Psoas muscle (tissue), 8 donors: ENCODE measurements around the gene CSTPP1. TPM values are rescaled to one million over a fixed set of nuclear protein-coding genes. Genes with fewer than 3 reads are reported as not detected.

Source experiments
- ATAC-seq, 4 donors: fragments of 200-7000 bp; cut with Tn5 transposase; one replicate each; pipeline ENCODE4 v1.9.1; 2020; ENCODE audit warnings: moderate library complexity in 3 of 4, mild to moderate bottlenecking in 2 of 4
- DNase-seq, 2 donors: peaks; one replicate each; pipeline ENCODE4 v3.0.0-alpha.2; 2020
- H3K27ac ChIP-seq: fragments of 200-600 bp; one replicate; pipeline ENCODE4 v1.8.0; 2022
- H3K27me3 ChIP-seq, 3 donors: fragments of 200-600 bp in 1 of 3; one replicate each; pipeline versions ENCODE4 v1.6.1 to v1.8.0; 2013 to 2022; ENCODE audit warnings: low read length in 2 of 3, mild to moderate bottlenecking in 2 of 3, moderate library complexity in 1 of 3; ENCODE audit not compliant: insufficient read depth in 3 of 3
- H3K36me3 ChIP-seq, 2 donors: fragments of 200-600 bp in 1 of 2; one replicate each; pipeline versions ENCODE4 v1.6.1 to v1.8.0; 2013 to 2022; ENCODE audit warnings: low read depth in 1 of 2, mild to moderate bottlenecking in 1 of 2, moderate library complexity in 1 of 2; ENCODE audit not compliant: insufficient read depth in 1 of 2
- H3K4me1 ChIP-seq: fragments of 200-600 bp; one replicate; pipeline ENCODE4 v1.8.0; 2022
- H3K4me3 ChIP-seq: fragments of 200-600 bp; one replicate; pipeline ENCODE4 v1.8.0; 2022; ENCODE audit warnings: mild to moderate bottlenecking
- H3K9me3 ChIP-seq: fragments of 200-600 bp; one replicate; pipeline ENCODE4 v1.8.0; 2022
- WGBS, 3 donors: extraction: QIAGEN DNeasy Blood & Tissue Kit; methylation state at CpG; one replicate each; pipeline versions ENCODE4 v1.1.6 to v1.1.7; 2013; 5-methylcytosine and 5-hydroxymethylcytosine counted together
- intact Hi-C, 2 donors: fragments of 100-400 bp; cut with DNase I; formaldehyde crosslinking; loops; one replicate each; pipeline versions ENCODE4 v1.11.0 to v1.14.2; 2022
- polyA plus RNA-seq, 3 donors: library from polyadenylated mRNA; stranded (reverse); fragments of 200-250 nt; gene quantifications; one replicate each; pipeline ENCODE4 v1.2.3, GENCODE V29; 2013
- total RNA-seq, 4 donors: library from RNA; stranded (reverse); fragmentation: NEBNext Ultra II Directional in 2 of 4; extraction: Animal tissue kit (Norgen Biotek cat#: 25700) in 2 of 4; gene quantifications; one replicate each; pipeline versions ENCODE4 v1.2.1 to v1.2.4, GENCODE V29; 2021 to 2023
- TF ChIP-seq, protein P1 (sequence below): fragments of 200-600 bp; IDR thresholded peaks from one replicate; pipeline ENCODE4 v1.8.0; 2022; ENCODE audit warnings: antibody characterized with exemption
- donor health status: healthy with polysubstance abuse.
- donor health status: DM: no; HTN: no; CAD: no; lungs with moderate emphysema.
- donor health status: Bipolar disorder and iron deficiency.
- donor health status: healthy.
- donor health status: DM: yes; HTN: yes; CAD: no.
- donor health status: DM: no; HTN: no; CAD: no.
- donor health status: DM: no; HTN: no; CAD: no.
- donor health status: DM: yes; HTN: yes; CAD: no.

The CSTPP1 gene
- total and polyA plus RNA-seq, 7 donors: 5.1 to 10.0 (median 6.9) TPM

DNA sequence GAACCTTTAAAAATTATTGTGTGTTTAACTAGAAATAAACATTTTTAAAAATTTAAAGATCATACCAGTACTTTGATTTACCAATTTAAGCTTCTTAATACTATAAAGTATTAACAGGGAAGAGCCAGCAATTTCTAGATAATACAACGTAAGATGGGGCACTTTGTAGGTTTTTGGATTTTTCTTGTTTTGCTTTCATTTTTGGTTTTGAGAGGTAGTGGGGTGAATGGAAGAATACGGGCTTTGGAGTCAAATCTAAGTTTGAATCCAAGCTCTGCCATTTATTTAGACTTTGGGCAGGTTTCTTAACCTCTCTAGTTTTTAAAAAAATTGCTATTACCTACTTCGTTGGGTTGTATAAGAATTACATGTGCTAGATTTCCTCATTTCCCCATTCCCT is 44.9 kb downstream of the CSTPP1 start:
- Histone ChIP-seq H3K4me1 (no peaks in the 10 kb centered on the region), H3K4me3 (no peak overlapping the region), H3K36me3 (no peaks in the 10 kb centered on the region), H3K27ac (no peak overlapping the region), H3K9me3 (no peaks in the 10 kb centered on the region), H3K27me3 (no peaks in the 10 kb centered on the region)
- ATAC-seq (no peak), DNase-seq (no peak)
- 87 to 97% (median 96%) methylated on average over 3 of the region's 3 CpGs for WGBS, 3 donors
- TF ChIP-seq, protein P1, sequence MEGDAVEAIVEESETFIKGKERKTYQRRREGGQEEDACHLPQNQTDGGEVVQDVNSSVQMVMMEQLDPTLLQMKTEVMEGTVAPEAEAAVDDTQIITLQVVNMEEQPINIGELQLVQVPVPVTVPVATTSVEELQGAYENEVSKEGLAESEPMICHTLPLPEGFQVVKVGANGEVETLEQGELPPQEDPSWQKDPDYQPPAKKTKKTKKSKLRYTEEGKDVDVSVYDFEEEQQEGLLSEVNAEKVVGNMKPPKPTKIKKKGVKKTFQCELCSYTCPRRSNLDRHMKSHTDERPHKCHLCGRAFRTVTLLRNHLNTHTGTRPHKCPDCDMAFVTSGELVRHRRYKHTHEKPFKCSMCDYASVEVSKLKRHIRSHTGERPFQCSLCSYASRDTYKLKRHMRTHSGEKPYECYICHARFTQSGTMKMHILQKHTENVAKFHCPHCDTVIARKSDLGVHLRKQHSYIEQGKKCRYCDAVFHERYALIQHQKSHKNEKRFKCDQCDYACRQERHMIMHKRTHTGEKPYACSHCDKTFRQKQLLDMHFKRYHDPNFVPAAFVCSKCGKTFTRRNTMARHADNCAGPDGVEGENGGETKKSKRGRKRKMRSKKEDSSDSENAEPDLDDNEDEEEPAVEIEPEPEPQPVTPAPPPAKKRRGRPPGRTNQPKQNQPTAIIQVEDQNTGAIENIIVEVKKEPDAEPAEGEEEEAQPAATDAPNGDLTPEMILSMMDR: no peak
- intact Hi-C loops: no loop called here

DNA sequence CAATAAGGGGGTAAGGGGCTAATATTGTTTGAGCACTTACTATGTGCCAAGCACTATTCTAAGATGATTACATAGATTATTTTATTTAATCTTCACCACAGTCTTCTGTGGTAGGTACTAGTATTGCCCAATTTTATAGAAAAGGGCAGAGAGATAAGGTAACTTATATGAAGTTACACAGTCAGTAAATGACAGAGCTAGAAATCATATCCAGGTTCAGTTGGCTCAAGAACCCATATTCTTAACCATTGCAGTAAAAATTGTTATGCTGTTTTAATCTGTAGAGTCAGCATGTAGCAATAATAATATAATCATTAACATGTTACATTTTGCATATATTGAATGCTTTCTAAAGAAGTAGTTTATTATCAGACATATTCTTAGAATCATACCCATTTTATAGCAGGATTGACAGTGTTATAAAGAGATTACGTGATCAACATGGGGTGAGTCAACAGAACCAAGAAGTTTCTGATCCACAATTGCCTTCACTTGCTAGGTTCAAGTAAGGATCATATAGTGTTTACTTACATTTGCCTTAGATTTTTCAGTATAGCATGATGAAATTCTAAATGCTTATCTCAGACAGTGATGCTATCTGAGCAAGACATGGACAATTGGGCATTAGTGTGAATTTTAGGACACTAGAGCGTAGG is 46.4 kb downstream of the CSTPP1 start:
- Histone ChIP-seq H3K4me1 (no peaks in the 10 kb centered on the region), H3K9me3 (no peaks in the 10 kb centered on the region), H3K27me3 (no peaks in the 10 kb centered on the region), H3K4me3 (no peak overlapping the region), H3K36me3 (no peaks in the 10 kb centered on the region), H3K27ac (no peak overlapping the region)
- TF ChIP-seq, protein P1: no peak
- no peak for ATAC-seq
- intact Hi-C loops: no loop called here
- DNase-seq: no peak
- 95 to 99% (median 98%) methylated on average over 2 of the region's 2 CpGs for WGBS, 3 donors

DNA sequence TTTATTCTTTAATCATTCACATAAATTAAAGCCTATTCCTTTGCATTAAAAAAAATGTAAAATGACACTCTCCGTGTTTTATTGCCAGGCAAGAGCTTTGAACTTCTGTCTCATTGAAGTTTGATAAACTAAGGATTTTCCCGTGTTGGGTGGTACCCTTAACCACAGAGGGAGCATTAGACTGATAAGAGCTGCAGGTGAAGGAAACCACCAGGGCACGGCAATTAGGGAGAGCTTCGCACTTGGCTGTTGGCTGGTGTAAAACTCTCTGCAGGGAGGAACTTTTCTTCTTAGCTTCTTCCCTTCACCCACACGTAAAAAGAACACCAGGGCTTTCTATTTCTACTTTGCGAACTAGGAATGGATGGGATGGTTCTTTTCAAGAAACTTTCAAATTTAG is 47.0 kb downstream of the CSTPP1 start:
- intact Hi-C loops: no loop called here
- no peak for DNase-seq
- WGBS, 3 donors: 76 to 78% (median 77%) methylated on average over 6 of the region's 6 CpGs

DNA sequence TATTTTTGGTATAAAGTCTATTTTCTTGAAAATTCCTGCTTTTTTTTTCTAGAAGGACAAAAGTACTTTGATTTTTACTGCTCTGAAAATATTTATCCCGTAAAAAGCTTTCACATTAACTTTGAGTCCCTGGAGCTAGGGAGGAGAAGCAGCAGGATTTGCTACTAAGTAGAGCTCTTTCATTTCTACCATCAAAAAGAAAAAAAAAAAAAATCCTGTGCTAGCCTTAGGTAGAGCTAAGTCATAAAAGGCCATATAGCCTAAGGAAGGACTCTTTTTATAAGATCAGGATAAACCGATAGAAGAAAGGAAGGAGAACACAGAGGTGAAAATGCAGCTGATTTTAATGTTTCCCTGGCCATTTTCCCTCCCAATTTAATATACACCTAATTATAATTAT is 48.0 kb downstream of the CSTPP1 start:
- H3K9me3 ChIP-seq: no peaks in the 10 kb centered on the region
- no peaks in the 10 kb centered on the region for H3K36me3 ChIP-seq
- H3K4me1 ChIP-seq: no peaks in the 10 kb centered on the region
- intact Hi-C loops: no loop called here
- no peak overlapping the region for H3K27ac ChIP-seq
- TF ChIP-seq, protein P1: no peak
- H3K27me3 ChIP-seq: no peaks in the 10 kb centered on the region
- ATAC-seq (no peak), DNase-seq (no peak)
- no peak overlapping the region for H3K4me3 ChIP-seq
- 88 to 92% (median 91%) methylated on average over 2 of the region's 2 CpGs for WGBS, 3 donors

More for the DNA sequence above, 47.0 kb downstream of the CSTPP1 start:
- Histone ChIP-seq H3K27ac (no peak overlapping the region), H3K36me3 (no peaks in the 10 kb centered on the region), H3K4me3 (no peak overlapping the region), H3K4me1 (no peaks in the 10 kb centered on the region), H3K9me3 (no peaks in the 10 kb centered on the region), H3K27me3 (no peaks in the 10 kb centered on the region)
- ATAC-seq: no peak
- TF ChIP-seq, protein P1: no peak

DNA sequence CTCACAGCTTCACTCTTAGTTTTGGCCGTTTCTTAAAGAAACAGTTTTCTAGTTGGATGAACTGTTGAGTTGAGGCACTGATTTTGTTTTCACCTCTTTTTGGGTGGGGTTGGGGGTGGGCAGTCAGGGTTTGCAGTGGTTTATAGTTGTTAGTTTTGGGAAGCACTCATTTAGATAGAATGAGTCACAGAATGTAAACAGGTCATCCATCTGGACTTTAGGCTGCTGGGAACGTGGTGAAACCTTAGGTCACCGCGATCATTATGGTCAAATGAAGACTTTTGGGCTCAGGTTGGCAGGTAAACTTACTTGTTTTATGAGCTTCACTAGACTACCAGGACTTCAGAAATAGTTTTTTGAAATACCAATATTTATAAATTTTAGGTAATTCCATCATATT is 48.4 kb downstream of the CSTPP1 start:
- H3K27me3 ChIP-seq: no peaks in the 10 kb centered on the region
- WGBS, 3 donors: 83 to 92% (median 91%) methylated on average over 4 of the region's 4 CpGs
- intact Hi-C loops: no loop called here
- no peaks in the 10 kb centered on the region for H3K9me3 ChIP-seq
- H3K4me1 ChIP-seq: no peaks in the 10 kb centered on the region
- TF ChIP-seq, protein P1: no peak
- no peaks in the 10 kb centered on the region for H3K36me3 ChIP-seq
- ATAC-seq (no peak), DNase-seq (no peak)
- no peak overlapping the region for H3K27ac ChIP-seq
- no peak overlapping the region for H3K4me3 ChIP-seq
